OCI-LY3 (cell line): Measurements from ENCODE around the gene ROPN1L.

Source experiments
- H2AFZ ChIP-seq: fragments of 200-600, 300-600 bp; shearing (Covaris generic); 2 replicates; pipeline ENCODE4 v1.6.0; 2014; ENCODE audit warnings: antibody characterized with exemption, low read depth, low read length
- H3K27ac ChIP-seq: fragments of 200-600, 300-600 bp; sonication (generic); 2 replicates; pipeline ENCODE4 v1.5.1; 2014; ENCODE audit warnings: mild to moderate bottlenecking, low read length, moderate library complexity, mixed read lengths
- H3K27me3 ChIP-seq: fragments of 200-600, 300-600 bp; sonication (generic); 2 replicates; pipeline ENCODE4 v1.6.1; 2014; ENCODE audit warnings: low read depth, low read length, mixed read lengths
- H3K36me3 ChIP-seq: fragments of 200-600, 300-600 bp; sonication (generic); replicated peaks from 2 replicates; pipeline ENCODE3; 2014; ENCODE audit warnings: low read depth, low read length, mixed read lengths
- H3K4me1 ChIP-seq: fragments of 300-600, 200-600 bp; sonication (generic); 2 replicates; pipeline ENCODE4 v1.6.1; 2014; ENCODE audit warnings: low read length, mixed read lengths
- H3K4me2 ChIP-seq: fragments of 200-600, 300-600 bp; sonication (generic); 2 replicates; pipeline ENCODE4 v1.6.1; 2014; ENCODE audit warnings: low read length, mixed read lengths
- H3K4me3 ChIP-seq: fragments of 300-600, 200-600 bp; sonication (generic); 2 replicates; pipeline ENCODE4 v1.5.1; 2014; ENCODE audit warnings: antibody characterized with exemption, mild to moderate bottlenecking, low read length, moderate library complexity
- H3K79me2 ChIP-seq: fragments of 300-600, 200-600 bp; shearing (Covaris generic); 2 replicates; pipeline ENCODE4 v1.6.1; 2014; ENCODE audit warnings: mild to moderate bottlenecking, low read length, mixed read lengths
- H3K9ac ChIP-seq: fragments of 300-600, 200-600 bp; shearing (Covaris generic); 2 replicates; pipeline ENCODE4 v1.6.0; 2014; ENCODE audit warnings: mild to moderate bottlenecking, low read length, moderate library complexity
- H3K9me3 ChIP-seq: fragments of 200-600, 300-600 bp; shearing (Covaris generic); 2 replicates; pipeline ENCODE4 v1.6.1; 2014; ENCODE audit warnings: low read length, mixed read lengths; ENCODE audit not compliant: insufficient read depth
- H4K20me1 ChIP-seq: fragments of 200-600, 300-600 bp; sonication (generic); 2 replicates; pipeline ENCODE4 v1.6.1; 2016; ENCODE audit warnings: low read length, mixed read lengths; ENCODE audit not compliant: insufficient read depth
- CTCF ChIP-seq: fragments of 200-600, 300-600 bp; sonication (generic); IDR thresholded peaks from 2 replicates; pipeline ENCODE4 v1.5.1; 2014; ENCODE audit warnings: antibody characterized with exemption, low read length, low read depth
- EZH2phosphoT487 ChIP-seq: fragments of 200-600 bp; shearing (Covaris generic); IDR thresholded peaks from 2 replicates; pipeline ENCODE4 v1.6.1; 2018; ENCODE audit warnings: antibody characterized with exemption, mixed run types, low read depth

The ROPN1L gene

GRCh38 chr5:10454591-10455276 lies 13.1 kb downstream of the ROPN1L start:
- Histone ChIP-seq H3K4me3 (no peak overlapping the region), H3K79me2 (no peaks in the 10 kb centered on the region), H3K36me3 (no peaks in the 10 kb centered on the region), H3K9me3 (no peaks in the 10 kb centered on the region), H3K27ac (no peak overlapping the region), H4K20me1 (no peaks in the 10 kb centered on the region), H3K27me3 (no peaks in the 10 kb centered on the region), H3K4me2 (no peak overlapping the region), H2AFZ (no peak overlapping the region), H3K9ac (no peak overlapping the region), H3K4me1 (0 out of 2 replicates have a peak, but pooled peaks cover 4% of the 10 kb centered on the region)
- TF ChIP-seq EZH2phosphoT487 = no peak
- TF ChIP-seq CTCF = no peak

- H2AFZ ChIP-seq = no peak overlapping the region
- no peak for TF ChIP-seq CTCF
- H3K36me3 ChIP-seq = no peaks in the 10 kb centered on the region
- no peak overlapping the region for H3K27ac ChIP-seq
- H3K4me2 ChIP-seq = no peak overlapping the region
- H3K27me3 ChIP-seq = no peaks in the 10 kb centered on the region
- no peak overlapping the region for H3K9ac ChIP-seq
- no peaks in the 10 kb centered on the region for H4K20me1 ChIP-seq
- H3K4me1 ChIP-seq = 0 out of 2 replicates have a peak, but pooled peaks cover 4% of the 10 kb centered on the region
- no peak overlapping the region for H3K4me3 ChIP-seq
- no peaks in the 10 kb centered on the region for H3K9me3 ChIP-seq
- H3K79me2 ChIP-seq = no peaks in the 10 kb centered on the region
These were observed 13.6 kb downstream of the ROPN1L start for GRCh38 chr5:10455277-10455670.

- no peak overlapping the region for H2AFZ ChIP-seq
- no peaks in the 10 kb centered on the region for H3K79me2 ChIP-seq
- H3K4me2 ChIP-seq = no peak overlapping the region
- 0 out of 2 replicates have a peak, but pooled peaks cover 4% of the 10 kb centered on the region for H3K4me1 ChIP-seq
- H4K20me1 ChIP-seq = no peaks in the 10 kb centered on the region
- H3K27me3 ChIP-seq = no peaks in the 10 kb centered on the region
- H3K27ac ChIP-seq = no peak overlapping the region
- H3K9ac ChIP-seq = no peak overlapping the region
- TF ChIP-seq CTCF (no peak), EZH2phosphoT487 (no peak)
- H3K9me3 ChIP-seq = no peaks in the 10 kb centered on the region
- H3K36me3 ChIP-seq = no peaks in the 10 kb centered on the region
- no peak overlapping the region for H3K4me3 ChIP-seq
These were observed 15.1 kb downstream of the ROPN1L start for GRCh38 chr5:10456583-10457420.
